ENCODE data around the gene KPTN.

Gene KPTN

DNA sequence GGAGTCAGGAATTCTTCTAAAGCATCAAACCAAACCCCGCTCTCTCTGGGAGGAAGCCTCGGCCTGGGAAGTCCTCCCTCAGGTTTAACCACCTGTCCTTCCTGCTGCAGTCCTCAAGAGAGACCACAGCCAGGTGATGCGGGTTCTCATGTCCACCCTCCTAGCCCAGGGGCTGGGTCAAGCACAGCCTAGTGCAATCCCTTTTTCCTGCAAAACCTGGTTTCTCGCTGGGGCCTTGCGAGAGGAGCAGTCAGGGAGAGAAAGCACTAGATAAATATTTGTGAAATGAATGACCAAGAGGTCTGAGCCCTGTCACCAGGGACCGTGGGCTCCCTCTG lies 14.7 kb downstream of the KPTN start:
- no peak for DNase-seq (ENCODE audit: low spot score)

DNA sequence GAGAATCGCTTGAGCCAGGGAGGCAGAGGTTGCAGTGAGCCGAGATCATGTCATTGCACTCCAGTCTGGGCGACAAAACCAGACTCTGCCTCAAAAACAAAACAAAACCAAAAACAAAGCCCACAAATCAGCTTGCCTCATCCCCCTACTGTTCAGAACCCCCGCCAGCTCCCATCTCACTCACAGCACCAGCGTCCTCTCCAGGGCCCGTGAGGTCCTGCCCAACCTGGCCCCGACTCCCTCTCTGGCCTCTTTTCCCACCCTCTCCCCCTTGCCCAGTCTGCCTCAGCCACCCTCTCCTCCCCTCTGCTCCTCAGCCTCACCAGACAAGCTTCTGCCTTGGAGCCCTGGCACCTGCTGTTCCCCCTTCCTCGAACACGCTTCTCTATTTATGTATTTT lies 16.1 kb downstream of the KPTN start:
- DNase-seq (ENCODE audit: low spot score) = no peak

GRCh38 chr19:47465957-47466356 lies 18.1 kb downstream of the KPTN start:
- DNase-seq (ENCODE audit: low spot score) = no peak

DNA sequence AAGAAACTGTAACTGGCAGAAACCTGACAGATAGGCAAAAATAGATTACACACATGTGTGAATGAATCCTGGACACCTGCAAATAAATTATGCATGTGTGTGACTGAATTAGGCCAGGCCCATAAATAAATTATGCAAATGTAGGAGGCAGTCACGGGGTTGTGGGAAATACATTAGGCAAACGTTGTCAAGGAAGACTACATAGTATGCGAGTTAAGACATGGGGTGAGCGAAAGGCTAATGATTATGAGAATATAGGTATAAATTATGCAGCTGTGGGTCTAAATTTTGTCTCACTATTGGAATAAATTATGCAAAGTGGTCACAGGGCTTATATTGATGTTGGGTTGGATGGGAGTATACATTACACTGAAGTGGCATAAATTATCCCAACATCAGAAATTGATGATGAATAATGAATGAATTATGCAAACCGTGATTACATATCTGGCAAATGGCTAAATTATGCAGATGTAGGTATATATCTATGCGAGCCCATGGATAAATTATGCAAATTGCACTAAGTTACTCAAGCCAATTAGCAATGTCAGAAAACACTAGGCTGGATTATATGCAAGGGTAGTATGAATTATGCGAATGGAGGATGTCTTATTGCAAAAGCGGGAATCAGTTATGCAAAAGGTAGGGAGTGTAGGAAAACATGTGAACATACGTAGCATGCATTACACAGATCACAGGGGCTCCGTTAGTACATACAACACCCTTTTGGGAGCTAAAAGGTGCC lies 19.2 kb downstream of the KPTN start:
- no peak for DNase-seq (ENCODE audit: low spot score)

- no peak for DNase-seq (ENCODE audit: low spot score)
Measured at GRCh38 chr19:47461876-47462275, 22.1 kb downstream of the KPTN start.

GRCh38 chr19:47459477-47459876 lies 24.5 kb downstream of the KPTN start:
- DNase-seq (ENCODE audit: low spot score) = no peak

GRCh38 chr19:47458672-47459071 lies 25.3 kb downstream of the KPTN start:
- no peak for DNase-seq (ENCODE audit: low spot score)

DNA sequence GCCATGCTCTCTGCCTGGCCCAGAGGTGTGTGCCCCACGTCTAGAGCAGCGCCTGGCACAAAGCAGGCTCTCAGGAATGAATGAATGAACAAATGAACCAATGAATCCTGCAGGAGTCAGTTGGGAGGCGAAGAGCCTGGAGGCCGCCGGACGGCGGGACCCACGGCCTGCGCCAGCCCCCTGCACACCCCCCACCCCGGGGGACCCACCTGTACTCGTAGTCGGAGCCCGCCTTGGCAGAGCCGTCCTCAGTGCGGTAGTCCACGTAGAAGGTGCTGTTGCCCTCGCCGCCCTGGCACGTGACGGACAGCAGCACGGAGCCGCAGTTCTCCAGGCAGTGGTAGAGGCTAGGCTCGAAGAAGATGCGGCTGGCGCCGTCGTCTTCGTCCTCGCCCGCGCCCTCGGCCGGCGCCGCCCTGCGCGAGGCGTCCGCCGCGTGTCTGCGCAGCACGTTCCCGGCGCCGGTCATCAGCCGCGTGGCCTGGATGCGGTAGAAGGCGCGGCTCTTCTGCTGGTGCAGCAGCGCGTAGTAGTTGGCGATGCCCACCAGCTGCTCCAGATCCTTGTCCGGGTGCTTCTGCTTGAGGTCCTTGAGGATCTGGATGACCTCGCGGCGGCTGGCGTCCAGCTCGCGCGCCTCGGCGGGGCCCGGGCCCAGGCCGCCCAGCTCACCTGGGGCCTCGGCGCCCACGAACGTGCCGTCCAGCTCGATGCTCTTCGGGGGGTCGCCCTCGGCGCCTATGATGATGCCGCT lies 27.1 kb downstream of the KPTN start:
- DNase-seq (ENCODE audit: low spot score) = no peak

GRCh38 chr19:47450478-47450877 lies 33.5 kb downstream of the KPTN start:
- DNase-seq (ENCODE audit: low spot score) = no peak

DNA sequence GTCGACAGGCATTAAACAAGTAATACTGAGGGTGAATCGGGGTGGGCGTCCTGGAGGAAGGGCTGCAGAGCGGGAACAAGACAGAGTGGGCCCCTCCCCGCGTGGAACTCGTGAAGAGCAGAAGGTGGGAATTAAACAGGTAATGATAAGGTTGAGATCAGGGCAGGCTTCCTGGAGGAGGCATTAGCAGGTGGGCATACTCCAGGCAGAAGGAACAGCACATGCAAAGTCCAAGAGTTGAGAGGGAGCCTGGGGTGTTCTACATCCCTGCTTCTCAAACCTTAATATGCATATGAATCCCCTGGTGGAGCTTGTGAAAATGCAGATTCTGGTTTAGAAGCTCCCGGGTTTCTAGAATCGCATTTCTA lies 35.7 kb downstream of the KPTN start:
- DNase-seq (ENCODE audit: low spot score) = no peak

DNA sequence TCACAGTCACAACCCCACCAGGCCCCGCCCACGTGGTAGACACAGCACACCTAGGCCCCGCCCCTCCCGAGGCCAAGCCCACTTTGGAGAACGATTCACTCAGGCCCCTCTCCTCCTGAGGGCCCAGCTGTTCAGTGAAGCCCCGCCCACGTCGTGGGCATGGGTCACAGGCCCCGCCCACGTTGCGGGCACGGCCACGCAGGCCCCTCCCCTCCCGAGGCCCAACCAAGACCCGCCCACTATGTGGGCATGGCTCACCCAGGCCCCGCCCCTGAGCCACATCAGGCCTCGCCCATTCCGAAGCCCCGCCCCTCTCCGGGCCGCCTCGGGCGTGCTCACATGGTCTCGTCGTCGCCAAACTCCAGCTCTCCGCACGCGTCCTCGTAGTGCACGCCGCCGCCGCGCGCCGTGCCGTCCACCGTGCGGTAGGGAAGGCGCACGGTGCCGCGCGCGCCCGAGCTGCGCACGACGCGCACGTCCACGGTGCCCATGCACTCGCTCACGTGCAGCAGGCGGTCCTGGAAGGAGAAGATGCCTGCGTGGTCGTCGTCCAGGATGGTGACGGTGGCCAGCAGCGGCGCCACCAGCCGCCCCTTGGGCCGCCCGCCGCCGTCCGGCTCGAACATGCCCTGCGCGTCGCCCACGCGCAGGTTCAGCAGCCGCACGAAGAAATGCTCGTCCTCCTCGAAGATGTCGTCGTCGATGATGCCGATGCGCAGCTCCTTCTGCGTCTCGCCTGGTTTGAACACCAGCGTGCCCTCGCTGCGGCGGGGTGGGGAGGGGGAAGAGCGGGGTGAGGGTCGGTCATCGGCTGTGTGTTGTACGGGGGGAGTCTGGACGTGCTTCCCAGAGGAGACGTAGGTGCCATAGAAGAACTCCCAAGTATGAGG lies 36.3 kb downstream of the KPTN start:
- DNase-seq (ENCODE audit: low spot score) = peak; percentile 70

DNA sequence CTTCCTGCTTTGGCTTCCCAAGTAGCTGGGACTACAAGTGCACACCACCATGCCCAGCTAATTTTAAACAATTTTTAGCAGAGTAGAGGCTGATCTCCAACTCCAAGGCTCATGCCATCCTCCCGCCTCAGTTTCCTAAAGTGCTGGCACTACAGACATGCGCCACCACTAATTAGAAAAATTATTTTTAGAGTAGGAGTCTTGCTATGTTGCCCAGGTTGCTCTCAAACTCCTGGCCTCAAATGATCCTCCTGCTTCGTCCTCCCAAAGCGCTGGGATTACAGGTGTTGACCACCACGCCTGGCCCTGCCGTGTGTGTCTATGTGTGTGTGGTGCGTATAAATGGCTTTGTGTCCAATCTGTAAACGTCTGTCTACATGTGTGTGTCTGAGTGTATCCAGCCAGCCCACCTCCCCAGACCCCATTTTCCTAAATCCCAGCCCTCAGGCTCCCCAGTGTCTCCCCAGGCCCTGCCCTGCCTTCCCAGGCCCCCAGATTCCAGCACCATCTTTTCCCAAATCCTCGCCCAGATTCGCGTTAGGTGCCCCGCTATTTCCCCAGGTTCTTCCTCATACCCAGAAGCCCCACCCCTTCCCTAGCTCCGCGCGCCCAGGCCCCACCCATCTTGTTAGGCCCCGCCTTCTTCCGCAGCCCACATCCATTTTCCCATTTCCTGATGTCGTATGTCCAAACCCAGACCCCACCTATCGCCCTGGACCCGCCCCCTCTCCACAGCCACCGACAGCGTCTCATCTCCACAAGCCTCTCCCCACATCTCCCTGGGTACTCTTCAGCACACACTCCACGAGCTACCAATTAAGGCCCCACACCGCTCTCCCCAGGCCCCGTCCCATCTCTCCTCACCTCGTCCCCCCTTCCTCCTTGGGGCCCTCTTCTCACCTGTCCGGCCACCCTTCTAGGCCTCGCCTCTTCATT lies 37.2 kb downstream of the KPTN start:
- no peak for DNase-seq (ENCODE audit: low spot score)

GRCh38 chr19:47445937-47446402 lies 38.0 kb downstream of the KPTN start:
- no peak for DNase-seq (ENCODE audit: low spot score)

GRCh38 chr19:47445527-47445926 lies 38.5 kb downstream of the KPTN start:
- no peak for DNase-seq (ENCODE audit: low spot score)

- DNase-seq (ENCODE audit: low spot score) = no peak
Measured at GRCh38 chr19:47444388-47444821, 39.6 kb downstream of the KPTN start.

DNA sequence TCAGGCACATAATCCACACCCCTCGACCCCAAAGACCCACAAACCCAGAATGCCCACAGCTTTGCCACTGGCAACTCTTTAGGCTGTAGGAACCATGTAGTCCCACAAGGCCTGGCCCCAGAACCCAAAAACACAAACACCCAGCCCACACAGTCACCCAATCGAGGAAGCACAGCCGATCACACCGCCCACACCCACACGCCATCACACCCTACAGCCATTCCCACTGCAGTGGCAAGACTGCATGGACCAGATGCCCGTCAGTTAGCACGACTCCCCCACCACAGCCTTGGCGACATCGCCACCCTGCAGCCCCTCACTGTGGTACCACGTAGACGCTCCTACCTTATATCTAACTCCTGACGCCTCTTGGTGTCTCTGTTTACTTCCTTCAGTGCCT lies 40.7 kb downstream of the KPTN start:
- DNase-seq (ENCODE audit: low spot score) = no peak

DNA sequence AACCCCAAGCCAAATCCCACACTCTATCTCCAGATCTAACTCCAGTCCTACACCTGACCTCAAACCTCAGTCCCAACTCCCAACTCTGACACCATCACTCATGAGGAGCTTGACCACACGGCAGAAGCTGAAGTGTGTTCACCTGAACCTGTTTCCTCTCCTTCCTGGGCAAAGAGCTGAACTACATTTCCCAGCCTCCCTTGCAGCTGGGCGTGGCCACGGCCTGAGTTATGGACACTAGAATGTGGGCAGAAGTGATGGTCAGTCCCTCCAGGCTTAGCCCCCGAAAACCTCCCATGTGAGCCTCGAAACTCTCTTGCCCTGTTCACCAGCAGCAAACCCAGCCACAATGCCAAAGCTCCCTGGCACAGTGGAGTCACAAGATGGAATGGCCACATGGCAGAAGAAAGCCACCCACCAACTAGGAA lies 45.2 kb downstream of the KPTN start:
- no peak for DNase-seq (ENCODE audit: low spot score)

- no peak for DNase-seq (ENCODE audit: low spot score)
Measured at GRCh38 chr19:47437500-47437899, 46.5 kb downstream of the KPTN start.

- peak; percentile 85 for DNase-seq (ENCODE audit: low spot score)
Measured at GRCh38 chr19:47436712-47437401, 47.2 kb downstream of the KPTN start.

GRCh38 chr19:47435883-47436417 lies 48.1 kb downstream of the KPTN start:
- DNase-seq (ENCODE audit: low spot score) = no peak

DNA sequence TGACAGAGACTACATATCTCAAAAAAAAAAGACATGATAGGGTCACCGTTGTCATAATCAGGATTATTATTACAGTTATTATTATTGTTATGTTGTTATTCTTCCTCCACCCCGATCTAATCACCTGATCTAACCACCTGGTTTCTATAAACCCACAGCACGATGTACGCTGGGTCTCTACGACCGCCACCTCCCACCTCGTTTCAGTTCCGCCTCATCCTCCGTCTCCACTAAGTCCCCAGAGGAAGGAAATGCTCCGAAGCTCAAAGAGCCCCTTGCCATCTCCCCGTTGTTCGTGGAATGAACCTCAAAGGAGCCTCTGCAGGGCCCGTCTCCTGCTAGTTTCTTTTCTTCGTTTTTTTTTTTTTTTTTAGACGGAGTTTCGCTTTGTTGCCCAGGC lies 48.8 kb downstream of the KPTN start:
- DNase-seq (ENCODE audit: low spot score) = no peak
